Tibial nerve (tissue), 4 donors: Measurements from ENCODE around the gene DPP10.

Experiments
- EP300 ChIP-seq, 2 donors: sonication (generic); formaldehyde crosslinking; IDR thresholded peaks; one replicate each; pipeline ENCODE4 v1.6.1; 2017; ENCODE audit warnings: antibody characterized with exemption in 2 of 2, mild to moderate bottlenecking in 1 of 2
- POLR2A ChIP-seq, 2 donors: fragments of 450-650 bp; IDR thresholded peaks; one replicate each; pipeline ENCODE4 v1.6.1; 2017; ENCODE audit warnings: antibody characterized with exemption in 2 of 2, mild to moderate bottlenecking in 2 of 2, moderate library complexity in 2 of 2
- TF ChIP-seq, protein P1 (sequence below), 5 experiments: fragments of 200-600 bp in 3 of 5; fragments of 450-650 bp in 2 of 5; sonication (generic) in 3 of 5; IDR thresholded peaks; one replicate each; pipeline ENCODE4 v1.5.1; 2016 to 2019; ENCODE audit warnings: antibody characterized with exemption in 5 of 5, mild to moderate bottlenecking in 3 of 5, moderate library complexity in 2 of 5

GRCh38 chr2:115573756-115574155 lies 1131.3 kb downstream of the DPP10 start:
- TF ChIP-seq, protein P1, sequence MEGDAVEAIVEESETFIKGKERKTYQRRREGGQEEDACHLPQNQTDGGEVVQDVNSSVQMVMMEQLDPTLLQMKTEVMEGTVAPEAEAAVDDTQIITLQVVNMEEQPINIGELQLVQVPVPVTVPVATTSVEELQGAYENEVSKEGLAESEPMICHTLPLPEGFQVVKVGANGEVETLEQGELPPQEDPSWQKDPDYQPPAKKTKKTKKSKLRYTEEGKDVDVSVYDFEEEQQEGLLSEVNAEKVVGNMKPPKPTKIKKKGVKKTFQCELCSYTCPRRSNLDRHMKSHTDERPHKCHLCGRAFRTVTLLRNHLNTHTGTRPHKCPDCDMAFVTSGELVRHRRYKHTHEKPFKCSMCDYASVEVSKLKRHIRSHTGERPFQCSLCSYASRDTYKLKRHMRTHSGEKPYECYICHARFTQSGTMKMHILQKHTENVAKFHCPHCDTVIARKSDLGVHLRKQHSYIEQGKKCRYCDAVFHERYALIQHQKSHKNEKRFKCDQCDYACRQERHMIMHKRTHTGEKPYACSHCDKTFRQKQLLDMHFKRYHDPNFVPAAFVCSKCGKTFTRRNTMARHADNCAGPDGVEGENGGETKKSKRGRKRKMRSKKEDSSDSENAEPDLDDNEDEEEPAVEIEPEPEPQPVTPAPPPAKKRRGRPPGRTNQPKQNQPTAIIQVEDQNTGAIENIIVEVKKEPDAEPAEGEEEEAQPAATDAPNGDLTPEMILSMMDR (IDR thresholded peaks at IDR 0.05): no peak
- TF ChIP-seq POLR2A (IDR thresholded peaks at IDR 0.05) (no peak), EP300 (IDR thresholded peaks at IDR 0.05) (no peak)
